HG03558 (cell line): ENCODE data around the gene LAMA3.
"Not testable (repeated sequence)": the region's sequence is repeated elsewhere in the genome, so short reads cannot be mapped to it uniquely, and the experiment has no call there.

Experiments used
- ATAC-seq: cut with Tn5 transposase; IDR thresholded peaks from one replicate; pipeline ENCODE4 v1.9.1; 2021; ENCODE audit warnings: moderate number of reproducible peaks; ENCODE audit not compliant: unreplicated experiment; ENCODE audit errors: extremely low read depth

Gene LAMA3

GRCh38 chr18:23725351-23725750 lies 36.1 kb downstream of the LAMA3 start:
- no peak for ATAC-seq

- ATAC-seq: no peak
Measured at GRCh38 chr18:23725827-23726661, 36.8 kb downstream of the LAMA3 start.

GRCh38 chr18:23727707-23728493 lies 38.6 kb downstream of the LAMA3 start:
- no peak for ATAC-seq

GRCh38 chr18:23730857-23731256 lies 41.6 kb downstream of the LAMA3 start:
- no peak for ATAC-seq

- ATAC-seq: no peak
Measured at GRCh38 chr18:23731861-23732260, 42.6 kb downstream of the LAMA3 start.

GRCh38 chr18:23732439-23732838 lies 43.2 kb downstream of the LAMA3 start:
- no peak for ATAC-seq

GRCh38 chr18:23733265-23733664 lies 44.0 kb downstream of the LAMA3 start:
- ATAC-seq: not testable (repeated sequence)

GRCh38 chr18:23733895-23734294 lies 44.6 kb downstream of the LAMA3 start:
- no peak for ATAC-seq

- no peak for ATAC-seq
Measured at GRCh38 chr18:23735021-23735464, 45.8 kb downstream of the LAMA3 start.

GRCh38 chr18:23737578-23737977 lies 48.3 kb downstream of the LAMA3 start:
- ATAC-seq: no peak

GRCh38 chr18:23738151-23738550 lies 48.9 kb downstream of the LAMA3 start:
- no peak for ATAC-seq

GRCh38 chr18:23738575-23738974 lies 49.3 kb downstream of the LAMA3 start:
- no peak for ATAC-seq

GRCh38 chr18:23740105-23740830 lies 51.0 kb downstream of the LAMA3 start:
- no peak for ATAC-seq

- ATAC-seq: not testable (repeated sequence)
Measured at GRCh38 chr18:23741967-23742366, 52.7 kb downstream of the LAMA3 start.

- no peak for ATAC-seq
Measured at GRCh38 chr18:23743733-23744333, 54.6 kb downstream of the LAMA3 start.

- no peak for ATAC-seq
Measured at GRCh38 chr18:23745366-23745765, 56.1 kb downstream of the LAMA3 start.

- ATAC-seq: no peak
Measured at GRCh38 chr18:23746851-23747250, 57.6 kb downstream of the LAMA3 start.

- no peak for ATAC-seq
Measured at GRCh38 chr18:23752363-23752762, 63.1 kb downstream of the LAMA3 start.

GRCh38 chr18:23752796-23753195 lies 63.5 kb downstream of the LAMA3 start:
- no peak for ATAC-seq
